ENCODE measurements around the gene CBLB. TPM values are rescaled to one million over a fixed set of nuclear protein-coding genes. Genes with fewer than 3 reads are reported as not detected.

Gene CBLB
- polyA plus RNA-seq, 2 of the 4 experiments (the other 2 are of a cell fraction), result 6.8 to 16.2 TPM

DNA sequence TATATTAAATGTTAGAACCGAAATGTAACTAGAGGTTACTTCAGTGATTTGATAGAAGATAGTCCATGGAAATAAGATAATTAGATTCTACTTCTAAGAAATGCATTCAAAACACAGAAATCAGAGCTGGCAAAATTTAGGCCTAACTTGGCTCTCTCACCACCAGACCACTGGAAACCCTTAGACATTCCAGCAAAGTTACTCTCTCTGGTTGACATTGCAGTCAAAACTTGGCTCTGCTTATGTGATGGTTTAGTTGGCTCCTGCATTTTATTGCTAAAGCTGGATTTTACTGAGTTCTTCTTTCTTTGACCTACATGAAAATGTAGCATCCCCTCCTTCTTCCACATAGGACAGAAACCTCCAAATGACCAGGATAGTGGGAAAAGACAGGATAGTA lies 35.4 kb upstream of the CBLB start:
- ATAC-seq (no peak), FAIRE-seq (no peak), DNase-seq (ENCODE audit: low read depth in 1 of 2, low spot score in 1 of 2) (no peak)
- CTCF ChIA-PET, result no interaction called here
- Histone ChIP-seq H3K27ac (no peak overlapping the region), H3K4me1 (peaks cover 19% of the 10 kb centered on the region), H3K4me2 (no peak overlapping the region), H3K9me3 (no peaks in the 10 kb centered on the region), H3K4me3 (no peak overlapping the region)
- TF ChIP-seq, protein P1, sequence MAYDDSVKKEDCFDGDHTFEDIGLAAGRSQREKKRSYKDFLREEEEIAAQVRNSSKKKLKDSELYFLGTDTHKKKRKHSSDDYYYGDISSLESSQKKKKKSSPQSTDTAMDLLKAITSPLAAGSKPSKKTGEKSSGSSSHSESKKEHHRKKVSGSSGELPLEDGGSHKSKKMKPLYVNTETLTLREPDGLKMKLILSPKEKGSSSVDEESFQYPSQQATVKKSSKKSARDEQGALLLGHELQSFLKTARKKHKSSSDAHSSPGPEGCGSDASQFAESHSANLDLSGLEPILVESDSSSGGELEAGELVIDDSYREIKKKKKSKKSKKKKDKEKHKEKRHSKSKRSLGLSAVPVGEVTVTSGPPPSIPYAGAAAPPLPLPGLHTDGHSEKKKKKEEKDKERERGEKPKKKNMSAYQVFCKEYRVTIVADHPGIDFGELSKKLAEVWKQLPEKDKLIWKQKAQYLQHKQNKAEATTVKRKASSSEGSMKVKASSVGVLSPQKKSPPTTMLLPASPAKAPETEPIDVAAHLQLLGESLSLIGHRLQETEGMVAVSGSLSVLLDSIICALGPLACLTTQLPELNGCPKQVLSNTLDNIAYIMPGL (CRISPR knock-in tag; IDR thresholded peaks at IDR 0.05; ENCODE audit: borderline replicate concordance), result no peak
- no peak for TF ChIP-seq ZC3H11A (IDR thresholded peaks at IDR 0.05)
- TF ChIP-seq HDAC2 (IDR thresholded peaks at IDR 0.05), result no peak
- TF ChIP-seq CHD4 (IDR thresholded peaks at IDR 0.05; ENCODE audit: borderline replicate concordance), result no peak
- TF ChIP-seq, protein P2, sequence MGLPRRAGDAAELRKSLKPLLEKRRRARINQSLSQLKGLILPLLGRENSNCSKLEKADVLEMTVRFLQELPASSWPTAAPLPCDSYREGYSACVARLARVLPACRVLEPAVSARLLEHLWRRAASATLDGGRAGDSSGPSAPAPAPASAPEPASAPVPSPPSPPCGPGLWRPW (IDR thresholded peaks at IDR 0.05), result no peak
- TF ChIP-seq, protein P3, sequence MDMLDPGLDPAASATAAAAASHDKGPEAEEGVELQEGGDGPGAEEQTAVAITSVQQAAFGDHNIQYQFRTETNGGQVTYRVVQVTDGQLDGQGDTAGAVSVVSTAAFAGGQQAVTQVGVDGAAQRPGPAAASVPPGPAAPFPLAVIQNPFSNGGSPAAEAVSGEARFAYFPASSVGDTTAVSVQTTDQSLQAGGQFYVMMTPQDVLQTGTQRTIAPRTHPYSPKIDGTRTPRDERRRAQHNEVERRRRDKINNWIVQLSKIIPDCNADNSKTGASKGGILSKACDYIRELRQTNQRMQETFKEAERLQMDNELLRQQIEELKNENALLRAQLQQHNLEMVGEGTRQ (IDR thresholded peaks at IDR 0.05), result no peak
- no peak for TF ChIP-seq MAFK (IDR thresholded peaks at IDR 0.05; ENCODE audit: partially characterized antibody)
- 79% methylated on average over 1 of the region's 1 CpG for WGBS (ENCODE audit: missing lambda C conversion rate)
- POLR2A ChIA-PET, result no interaction called here

DNA sequence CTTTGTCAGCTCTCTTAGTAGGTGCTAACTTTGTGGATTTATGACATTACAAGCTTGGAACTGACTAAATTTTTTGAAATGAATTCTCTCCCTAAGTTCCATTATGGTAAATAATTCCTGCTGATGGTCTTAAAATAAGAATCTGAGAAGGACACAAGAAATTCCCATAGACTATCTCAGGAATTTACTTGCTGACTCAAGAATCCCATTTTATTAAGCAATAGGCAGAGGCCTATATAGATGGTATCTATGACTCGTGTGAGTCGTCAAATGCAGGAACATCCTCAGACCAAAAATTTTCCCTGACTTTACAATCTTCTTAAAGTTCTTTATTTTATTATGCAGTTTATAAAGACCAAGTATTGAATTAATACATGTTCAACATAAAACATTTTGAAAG lies 30.7 kb upstream of the CBLB start:
- Histone ChIP-seq H3K27ac (peak overlapping the region; percentile 11 to 76; a peak in 3 of 6 replicates), H3K4me2 (peak overlapping the region; percentile 20; the same call in 2 of the 3 replicates), H3K9me3 (no peaks in the 10 kb centered on the region), H3K4me3 (no peak overlapping the region), H3K4me1 (peaks cover 18% of the 10 kb centered on the region)
- peak in 1 of 2 experiments; percentile 25 for DNase-seq (ENCODE audit: low read depth in 1 of 2, low spot score in 1 of 2)
- ChIA-PET CTCF (no interaction called here), POLR2A (no interaction called here)
- FAIRE-seq, result no peak
- peak; percentile 67 to 76; a peak in 3 of 4 replicates for TF ChIP-seq CEBPB (IDR thresholded peaks at IDR 0.05)
- no peak for TF ChIP-seq PHF8 (IDR thresholded peaks at IDR 0.05; ENCODE audit: borderline replicate concordance, low read depth)
- TF ChIP-seq GATA3 (IDR thresholded peaks at IDR 0.05; ENCODE audit: borderline replicate concordance), result 0 out of 2 replicates have a peak, but pooled peaks have one; percentile 25
- peak in 1 of 2 experiments; percentile 45; a peak in 1 of 6 replicates for ATAC-seq
- WGBS (ENCODE audit: missing lambda C conversion rate), result 28% methylated on average over 2 of the region's 2 CpGs

DNA sequence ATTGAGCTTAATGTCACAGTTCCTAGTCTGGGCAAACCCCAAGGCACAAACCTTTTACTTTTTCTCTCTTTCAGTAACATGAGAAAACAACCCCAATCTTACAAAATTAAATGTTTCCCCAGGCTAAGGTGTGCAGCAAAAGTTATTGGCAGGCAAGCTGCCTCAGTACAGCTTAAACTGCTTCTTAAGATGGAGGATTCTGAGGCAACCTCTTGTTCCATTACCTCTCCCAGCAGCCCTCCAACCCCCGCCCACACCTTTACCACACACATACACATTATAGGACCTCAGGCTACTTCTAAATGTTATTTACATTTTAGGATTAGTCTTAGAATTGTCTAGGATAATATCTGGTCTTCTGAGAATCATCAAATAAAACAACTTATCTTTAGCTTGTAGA lies 22.3 kb upstream of the CBLB start:
- ATAC-seq (no peak), DNase-seq (ENCODE audit: low read depth in 1 of 2, low spot score in 1 of 2) (no peak), FAIRE-seq (no peak)
- no peak overlapping the region for H3K4me2 ChIP-seq
- CTCF ChIA-PET, result interaction anchor here (0.8 to 1.4 kb wide), 2 partner anchors 10 to 55 kb away, joined by 3 to 5 read pairs; no protein-coding TSS in a partner anchor
- H3K4me1 ChIP-seq, result no peaks in the 10 kb centered on the region
- H3K9me3 ChIP-seq, result no peaks in the 10 kb centered on the region
- POLR2A ChIA-PET, result no interaction called here
- H3K4me3 ChIP-seq, result no peak overlapping the region
- H3K27ac ChIP-seq, result no peak overlapping the region
- WGBS (ENCODE audit: missing lambda C conversion rate), result 83% methylated on average over 1 of the region's 1 CpG
- no peak for TF ChIP-seq MYC (IDR thresholded peaks at IDR 0.05; ENCODE audit: borderline replicate concordance, low read length)
- TF ChIP-seq CBX2 (IDR thresholded peaks at IDR 0.05; ENCODE audit: borderline replicate concordance, low read depth), result no peak
- no peak for TF ChIP-seq MAZ (IDR thresholded peaks at IDR 0.05; ENCODE audit: borderline replicate concordance, low read depth, low read length)
- no peak for TF ChIP-seq NPAS2 (CRISPR knock-in tag; IDR thresholded peaks at IDR 0.05; ENCODE audit: borderline replicate concordance)
- no peak for TF ChIP-seq NR3C1 (IDR thresholded peaks at IDR 0.05)
- no peak for TF ChIP-seq EHMT2 (IDR thresholded peaks at IDR 0.05; ENCODE audit: low read depth)
- no peak for TF ChIP-seq FOXS1 (CRISPR knock-in tag; IDR thresholded peaks at IDR 0.05)
- no peak for TF ChIP-seq JUN (IDR thresholded peaks at IDR 0.05)
- TF ChIP-seq HOXB13 (CRISPR knock-in tag; IDR thresholded peaks at IDR 0.05; ENCODE audit: low read depth), result no peak
- no peak for TF ChIP-seq JUNB (IDR thresholded peaks at IDR 0.05)
- TF ChIP-seq ESRRA (IDR thresholded peaks at IDR 0.05; ENCODE audit: borderline replicate concordance, low read length), result no peak

Data from A549 (cell line).